H1 (cell line): ENCODE data around the gene ANO6. TPM values are rescaled to one million over a fixed set of nuclear protein-coding genes. Genes with fewer than 3 reads are reported as not detected.

Experiments
- CTCF ChIA-PET: fragments of 300-600 bp; sonication (Branson Sonifier 250); formaldehyde crosslinking; loops from one replicate; lab custom pipeline; 2021; ENCODE audit not compliant: partially characterized antibody; lab: Charles Lee
- POLR2A ChIA-PET: fragments of 300-600 bp; sonication (Branson Sonifier 250); formaldehyde crosslinking; loops from one replicate; lab custom pipeline; 2021; ENCODE audit warnings: inconsistent platforms; ENCODE audit not compliant: partially characterized antibody; lab: Charles Lee
- DNase-seq, 2 experiments: peaks; one replicate each; pipeline versions ENCODE4 v3.0.0 to v3.0.0-alpha.2; 2010 to 2022; ENCODE audit warnings: low spot score in 2 of 2, low read depth in 1 of 2, mixed read lengths in 1 of 2
- FAIRE-seq: peaks from 2 replicates; lab custom pipeline; 2011; peaks lifted over from hg19 to GRCh38; lab: Jason Lieb, UNC
- H2AFZ ChIP-seq: 2 replicates; pipeline ENCODE4 v1.8.1; 2012; ENCODE audit warnings: low read length, inconsistent platforms
- H2AK5ac ChIP-seq: 2 replicates; pipeline ENCODE4 v1.6.1; 2013; ENCODE audit warnings: low read depth, low read length
- H2BK120ac ChIP-seq: replicated peaks from 2 replicates; pipeline ENCODE3; 2013; ENCODE audit warnings: low read depth, low read length, inconsistent platforms
- H2BK12ac ChIP-seq: 2 replicates; pipeline ENCODE4 v1.6.1; 2013; ENCODE audit warnings: low read depth, low read length
- H2BK15ac ChIP-seq: 2 replicates; pipeline ENCODE4 v1.6.1; 2013; ENCODE audit warnings: low read length
- H2BK20ac ChIP-seq: 2 replicates; pipeline ENCODE4 v1.6.1; 2013; ENCODE audit warnings: low read length
- H2BK5ac ChIP-seq: 2 replicates; pipeline ENCODE4 v1.6.1; 2013; ENCODE audit warnings: low read depth, low read length
- H3K14ac ChIP-seq: 2 replicates; pipeline ENCODE4 v1.6.1; 2013; ENCODE audit warnings: inconsistent platforms; ENCODE audit not compliant: insufficient read length
- H3K18ac ChIP-seq: 2 replicates; pipeline ENCODE4 v1.6.1; 2013; ENCODE audit warnings: low read length; ENCODE audit errors: extremely low read depth
- H3K23ac ChIP-seq: 2 replicates; pipeline ENCODE4 v1.6.1; 2013; ENCODE audit warnings: inconsistent platforms; ENCODE audit not compliant: insufficient read length
- H3K23me2 ChIP-seq: 2 replicates; pipeline ENCODE4 v1.6.1; 2013; ENCODE audit warnings: low read depth, low read length
- H3K27ac ChIP-seq: 2 replicates; pipeline ENCODE4 v1.6.1; 2011; ENCODE audit warnings: low read depth, low read length, inconsistent platforms
- H3K27me3 ChIP-seq, 4 experiments: replicated peaks in 1 of 4; 1 replicate in 1 of 4; 2 replicates in 3 of 4; pipeline versions ENCODE4 v1.6.1 to v1.8.1; 2011 to 2013; ENCODE audit warnings: low read length in 3 of 4, mild to moderate bottlenecking in 3 of 4, inconsistent platforms in 2 of 4, mixed read lengths in 2 of 4, moderate library complexity in 1 of 4; ENCODE audit not compliant: control insufficient read depth in 3 of 4, insufficient read depth in 3 of 4; ENCODE audit errors: extremely low read depth in 1 of 4
- H3K36me3 ChIP-seq, 4 experiments: 2 replicates each; pipeline versions ENCODE4 v1.6.1 to v1.8.1; 2011 to 2013; ENCODE audit warnings: mild to moderate bottlenecking in 4 of 4, low read length in 3 of 4, moderate library complexity in 2 of 4, control low read depth in 1 of 4, inconsistent platforms in 1 of 4; ENCODE audit not compliant: insufficient read depth in 4 of 4, control insufficient read depth in 2 of 4
- H3K4ac ChIP-seq: replicated peaks from 2 replicates; pipeline ENCODE3; 2013; ENCODE audit warnings: low read length, low read depth, mixed read lengths, inconsistent platforms; ENCODE audit not compliant: insufficient read length
- H3K4me1 ChIP-seq, 4 experiments: replicated peaks in 1 of 4; 1 replicate in 1 of 4; 2 replicates in 3 of 4; pipeline versions ENCODE4 v1.6.1 to v1.8.1; 2011 to 2013; ENCODE audit warnings: low read length in 3 of 4, inconsistent platforms in 2 of 4, mixed read lengths in 1 of 4; ENCODE audit not compliant: insufficient read depth in 4 of 4, control insufficient read depth in 3 of 4
- H3K4me2 ChIP-seq, 2 experiments: 2 replicates each; pipeline versions ENCODE4 v1.6.1 to v1.8.1; 2011 to 2013; ENCODE audit warnings: low read depth in 2 of 2, low read length in 2 of 2, control low read depth in 1 of 2, inconsistent platforms in 1 of 2, mild to moderate bottlenecking in 1 of 2; ENCODE audit not compliant: insufficient read depth in 1 of 2
- H3K4me3 ChIP-seq, 4 experiments: fragments of 200-600, 300-600 bp in 1 of 4; sonication (generic), shearing (Covaris generic), sonication (Bioruptor Twin) in 1 of 4; 2 replicates each; pipeline versions ENCODE4 v1.5.1 to v1.8.1; 2011 to 2016; ENCODE audit warnings: low read length in 4 of 4, low read depth in 3 of 4, control low read depth in 2 of 4, inconsistent platforms in 2 of 4, mild to moderate bottlenecking in 2 of 4, mixed read lengths in 1 of 4, moderate library complexity in 1 of 4; ENCODE audit not compliant: insufficient read depth in 2 of 4; ENCODE audit errors: extremely low read depth in 1 of 4
- H3K56ac ChIP-seq: replicated peaks from 2 replicates; pipeline ENCODE3; 2013; ENCODE audit warnings: low read depth, mild to moderate bottlenecking, mixed read lengths, low read length, inconsistent platforms; ENCODE audit not compliant: insufficient read length
- H3K79me1 ChIP-seq: 2 replicates; pipeline ENCODE4 v1.6.1; 2013; ENCODE audit warnings: low read depth, low read length, control low read depth
- H3K79me2 ChIP-seq, 2 experiments: 2 replicates each; pipeline versions ENCODE4 v1.6.1 to v1.8.1; 2012 to 2013; ENCODE audit warnings: low read length in 2 of 2, mild to moderate bottlenecking in 2 of 2, inconsistent platforms in 1 of 2; ENCODE audit not compliant: insufficient read depth in 2 of 2, control insufficient read depth in 1 of 2
- H3K9ac ChIP-seq, 4 experiments: replicated peaks in 1 of 4; 1 replicate in 1 of 4; 2 replicates in 3 of 4; pipeline versions ENCODE4 v1.6.1 to v1.8.1; 2011 to 2013; ENCODE audit warnings: low read depth in 3 of 4, low read length in 3 of 4, control low read depth in 2 of 4, mild to moderate bottlenecking in 2 of 4, moderate library complexity in 2 of 4, inconsistent platforms in 1 of 4; ENCODE audit errors: extremely low read depth in 1 of 4
- H3K9me3 ChIP-seq, 2 experiments: 2 replicates each; pipeline versions ENCODE4 v1.6.1 to v1.8.1; 2012 to 2013; ENCODE audit warnings: mild to moderate bottlenecking in 2 of 2, moderate library complexity in 2 of 2, control low read depth in 1 of 2, inconsistent platforms in 1 of 2, low read depth in 1 of 2, low read length in 1 of 2, mixed read lengths in 1 of 2; ENCODE audit not compliant: insufficient read depth in 2 of 2
- H4K20me1 ChIP-seq, 2 experiments: replicated peaks in 1 of 2; 2 replicates each; pipeline versions ENCODE3 to v1.8.1; 2011 to 2013; ENCODE audit warnings: inconsistent platforms in 2 of 2, low read length in 2 of 2, mild to moderate bottlenecking in 1 of 2; ENCODE audit not compliant: insufficient read depth in 2 of 2, control insufficient read depth in 1 of 2
- H4K5ac ChIP-seq: 2 replicates; pipeline ENCODE4 v1.6.1; 2013; ENCODE audit warnings: low read length, low read depth, mixed read lengths, inconsistent platforms; ENCODE audit not compliant: insufficient read length
- H4K8ac ChIP-seq: 2 replicates; pipeline ENCODE4 v1.8.0; 2013; ENCODE audit warnings: mild to moderate bottlenecking, moderate library complexity, low read length, inconsistent platforms; ENCODE audit not compliant: insufficient read depth; ENCODE audit errors: extremely low read depth
- H4K91ac ChIP-seq: replicated peaks from 2 replicates; pipeline ENCODE3; 2013; ENCODE audit warnings: low read length, mixed read lengths, inconsistent platforms; ENCODE audit not compliant: insufficient read length
- CHD1 ChIP-seq: IDR thresholded peaks from 2 replicates; pipeline ENCODE4 v1.6.1; 2012; ENCODE audit warnings: low read depth, low read length, improper control_type of control experiment
- EP300 ChIP-seq, 2 experiments: IDR thresholded peaks; 1 replicate in 1 of 2; 2 replicates in 1 of 2; pipeline ENCODE4 v1.6.1; 2011 to 2012; ENCODE audit warnings: low read depth in 2 of 2, low read length in 2 of 2, mild to moderate bottlenecking in 2 of 2, borderline replicate concordance in 1 of 2, inconsistent platforms in 1 of 2, moderate library complexity in 1 of 2
- FOSL1 ChIP-seq: IDR thresholded peaks from 2 replicates; pipeline ENCODE4 v1.6.1; 2011; ENCODE audit warnings: mild to moderate bottlenecking, low read depth, low read length, moderate library complexity; ENCODE audit not compliant: insufficient read depth
- JUND ChIP-seq: IDR thresholded peaks from 2 replicates; pipeline ENCODE4 v1.6.1; 2011; ENCODE audit warnings: mild to moderate bottlenecking, improper control_type of control experiment, low read length
- KDM1A ChIP-seq: fragments of 200-600, 300-600 bp; sonication (generic); IDR thresholded peaks from 2 replicates; pipeline ENCODE4 v1.7.1; 2016; ENCODE audit warnings: mild to moderate bottlenecking, low read length, borderline replicate concordance
- MAX ChIP-seq: IDR thresholded peaks from 2 replicates; pipeline ENCODE4 v1.6.1; 2012; ENCODE audit warnings: inconsistent platforms
- PHF8 ChIP-seq: fragments of 200-600 bp; sonication (generic); conservative IDR thresholded peaks from 2 replicates; pipeline ENCODE4 v1.7.1; 2012; ENCODE audit warnings: low read depth, mild to moderate bottlenecking, inconsistent platforms, low read length, moderate library complexity
- RBBP5 ChIP-seq: IDR thresholded peaks from 2 replicates; pipeline ENCODE4 v1.7.1; 2012; ENCODE audit warnings: low read depth, mild to moderate bottlenecking, inconsistent platforms, low read length, moderate library complexity, borderline replicate concordance
- RFX5 ChIP-seq: IDR thresholded peaks from 2 replicates; pipeline ENCODE4 v1.6.1; 2011; ENCODE audit warnings: low read depth, low read length, improper control_type of control experiment, borderline replicate concordance
- SIRT6 ChIP-seq: IDR thresholded peaks from one replicate; pipeline ENCODE4 v1.7.1; 2012; ENCODE audit warnings: low read length, inconsistent platforms
- SP1 ChIP-seq: IDR thresholded peaks from 2 replicates; pipeline ENCODE4 v1.6.1; 2011; ENCODE audit warnings: low read depth, low read length
- TCF12 ChIP-seq: IDR thresholded peaks from 2 replicates; pipeline ENCODE4 v1.6.1; 2011; ENCODE audit warnings: low read depth, mild to moderate bottlenecking, low read length
- USF2 ChIP-seq: IDR thresholded peaks from 2 replicates; pipeline ENCODE4 v1.6.1; 2011; ENCODE audit warnings: low read length, improper control_type of control experiment
- WGBS, 2 experiments: shearing (Covaris generic) in 1 of 2; methylation state at CpG; one replicate each; pipeline versions ENCODE4 v1.1.6 to v1.1.7; 2013 to 2015; ENCODE audit warnings: low lambda C conversion rate in 2 of 2, mixed read lengths in 2 of 2, inconsistent platforms in 1 of 2, low coverage in 1 of 2, missing lambda C conversion rate in 1 of 2; ENCODE audit not compliant: insufficient replicate concordance in 2 of 2, insufficient coverage in 1 of 2, insufficient read length in 1 of 2; ENCODE audit errors: extremely low coverage in 1 of 2, missing lambda C conversion rate in 1 of 2; 5-methylcytosine and 5-hydroxymethylcytosine counted together
- polyA plus RNA-seq, 7 experiments: library from polyadenylated mRNA; depleted of rRNA in 3 of 7; stranded (reverse) in 5 of 7; unstranded in 2 of 7; fragments of >200 nt in 5 of 7; fragments of 200-250 nt in 2 of 7; gene quantifications; 1 replicate in 5 of 7; 2 replicates in 1 of 7; 4 replicates in 1 of 7; pipeline versions ENCODE4 v1.2.1 to v1.2.3, GENCODE V29; 2011 to 2013; ENCODE audit warnings: missing spikeins in 2 of 7, mixed read lengths in 2 of 7
- total RNA-seq: library from RNA; stranded (reverse); fragmentation: NEBNext Ultra II Directional; extraction: Animal tissue kit (Norgen Biotek cat#: 25700); gene quantifications from 2 replicates; pipeline ENCODE4 v1.2.1, GENCODE V29; 2021

The ANO6 gene
- total and polyA plus RNA-seq, 2 of the 8 experiments (the other 6 are each of a cell fraction or from before 2014, with no cell fraction given), result 15.1 to 39.7 TPM

GRCh38 chr12:45191239-45191638 is 24.7 kb upstream of the ANO6 start:
- Histone ChIP-seq H3K9me3 (no peaks in the 10 kb centered on the region), H3K23me2 (no peaks in the 10 kb centered on the region), H2AK5ac (no peak overlapping the region), H3K4me2 (no peak overlapping the region), H3K23ac (no peak overlapping the region), H3K4ac (no peak overlapping the region), H2BK120ac (no peak overlapping the region), H4K5ac (no peak overlapping the region), H3K4me1 (peaks cover 0 to 4% (median 0%) of the 10 kb centered on the region in 4 experiments; a peak in 1 of 7 replicates), H3K4me3 (no peak overlapping the region), H3K18ac (no peak overlapping the region), H2BK20ac (no peak overlapping the region), H4K8ac (no peak overlapping the region), H3K14ac (no peak overlapping the region), H4K20me1 (no peaks in the 10 kb centered on the region), H2BK5ac (no peak overlapping the region)
- CTCF ChIA-PET, result interaction anchor here (1.0 to 2.9 kb wide), 4 partner anchors 14 to 197 kb away, joined by 3 to 7 read pairs (median 4); partner anchors contain the start of gene ANO6
- FAIRE-seq, result no peak
- no peak for TF ChIP-seq RFX5
- TF ChIP-seq JUND, result no peak
- no peak for TF ChIP-seq TCF12
- no peak for TF ChIP-seq RBBP5
- TF ChIP-seq SP1, result no peak
- no peak for TF ChIP-seq KDM1A
- no peak for TF ChIP-seq EP300 (IDR thresholded peaks at IDR 0.05; ENCODE audit: borderline replicate concordance in 1 of 2, low read depth in 2 of 2, low read length in 2 of 2)
- TF ChIP-seq USF2, result no peak
- no peak for TF ChIP-seq SIRT6
- TF ChIP-seq FOSL1, result no peak
- no peak for TF ChIP-seq MAX
- TF ChIP-seq PHF8, result no peak
- no peak for TF ChIP-seq CHD1
- TF ChIP-seq, all 59 proteins: peak for 0
- DNase-seq, result no peak
- 87% methylated on average over 1 of the region's 1 CpG; no CpG with 5 or more reads in 1 of the 2 experiments for WGBS, 2 experiments
- H2BK12ac ChIP-seq, result no peak overlapping the region
- H3K79me2 ChIP-seq, result no peaks in the 10 kb centered on the region
- H2BK15ac ChIP-seq, result no peak overlapping the region
- no peaks in the 10 kb centered on the region for H3K79me1 ChIP-seq
- no peak overlapping the region for H3K9ac ChIP-seq
- 0 out of 8 replicates have a peak, but pooled peaks cover 0 to 5% (median 0%) of the 10 kb centered on the region in 4 experiments for H3K36me3 ChIP-seq
- H3K56ac ChIP-seq, result no peak overlapping the region
- H3K27me3 ChIP-seq, result no peaks in the 10 kb centered on the region
- POLR2A ChIA-PET, result interaction anchor here (1.5 kb wide), 1 partner anchor 42 kb away, joined by 5 read pairs; no protein-coding TSS in a partner anchor
- no peak overlapping the region for H2AFZ ChIP-seq
- no peak overlapping the region for H3K27ac ChIP-seq
- H4K91ac ChIP-seq, result no peak overlapping the region
